ENCODE measurements around the gene SCN5A. TPM values are rescaled to one million over a fixed set of nuclear protein-coding genes. Genes with fewer than 3 reads are reported as not detected.
A peak's percentile ranks its signal among the peaks of the same experiment; 100 is the strongest.

The SCN5A gene
- not detected for total RNA-seq

- Mint-ChIP-seq H3K4me3 (peak within 1 kb of the TSS; percentile 65), H3K4me1 (ENCODE audit: low read depth) (peaks cover 7% of the 10 kb centered on the region), H3K27me3 (ENCODE audit: low read depth) (peaks cover 12% of the 10 kb centered on the region), H3K36me3 (ENCODE audit: insufficient read depth) (no peaks in the 10 kb centered on the region), H3K9me3 (no peaks in the 10 kb centered on the region)
- DNase-seq = peak; percentile 44
- peak; percentile 86 to 89 for ATAC-seq
Observed at GRCh38 chr3:38649500-38650247, at the start of gene SCN5A. Gene SCN5A, minus strand, starts transcription at chr3:38649687. Its CDS starts 16,380 bp downstream, at chr3:38633307.

GRCh38 chr3:38698760-38699159, 49.3 kb upstream of the SCN5A start:
- no peak for ATAC-seq
- H3K36me3 Mint-ChIP-seq (ENCODE audit: insufficient read depth) = no peaks in the 10 kb centered on the region
- DNase-seq = no peak
- no peaks in the 10 kb centered on the region for H3K4me1 Mint-ChIP-seq (ENCODE audit: low read depth)
- peaks cover 14% of the 10 kb centered on the region for H3K27me3 Mint-ChIP-seq (ENCODE audit: low read depth)
- no peaks in the 10 kb centered on the region for H3K9me3 Mint-ChIP-seq
- no peak overlapping the region for H3K4me3 Mint-ChIP-seq

- ATAC-seq (no peak), DNase-seq (no peak)
- Mint-ChIP-seq H3K27me3 (ENCODE audit: low read depth) (peaks cover 14% of the 10 kb centered on the region), H3K36me3 (ENCODE audit: insufficient read depth) (no peaks in the 10 kb centered on the region), H3K9me3 (no peaks in the 10 kb centered on the region), H3K4me1 (ENCODE audit: low read depth) (no peaks in the 10 kb centered on the region), H3K4me3 (no peak overlapping the region)
Observed at GRCh38 chr3:38698061-38698460, 48.6 kb upstream of the SCN5A start.

- H3K4me3 Mint-ChIP-seq = no peak overlapping the region
- peaks cover 14% of the 10 kb centered on the region for H3K27me3 Mint-ChIP-seq (ENCODE audit: low read depth)
- ATAC-seq = no peak
- H3K4me1 Mint-ChIP-seq (ENCODE audit: low read depth) = no peaks in the 10 kb centered on the region
- H3K9me3 Mint-ChIP-seq = no peaks in the 10 kb centered on the region
- no peak for DNase-seq
- H3K36me3 Mint-ChIP-seq (ENCODE audit: insufficient read depth) = no peaks in the 10 kb centered on the region
Observed at GRCh38 chr3:38696034-38696433, 46.5 kb upstream of the SCN5A start.

- H3K27me3 Mint-ChIP-seq (ENCODE audit: low read depth) = peaks cover 2% of the 10 kb centered on the region
- H3K36me3 Mint-ChIP-seq (ENCODE audit: insufficient read depth) = no peaks in the 10 kb centered on the region
- DNase-seq = no peak
- no peak for ATAC-seq
- H3K4me1 Mint-ChIP-seq (ENCODE audit: low read depth) = no peaks in the 10 kb centered on the region
- no peaks in the 10 kb centered on the region for H3K9me3 Mint-ChIP-seq
- no peak overlapping the region for H3K4me3 Mint-ChIP-seq
Observed at GRCh38 chr3:38690185-38690584, 40.7 kb upstream of the SCN5A start.

- Mint-ChIP-seq H3K27me3 (ENCODE audit: low read depth) (no peaks in the 10 kb centered on the region), H3K9me3 (no peaks in the 10 kb centered on the region), H3K36me3 (ENCODE audit: insufficient read depth) (no peaks in the 10 kb centered on the region), H3K4me3 (no peak overlapping the region), H3K4me1 (ENCODE audit: low read depth) (no peaks in the 10 kb centered on the region)
- DNase-seq (no peak), ATAC-seq (no peak)
Observed at GRCh38 chr3:38689774-38690173, 40.3 kb upstream of the SCN5A start.

GRCh38 chr3:38689346-38689745, 39.9 kb upstream of the SCN5A start:
- no peaks in the 10 kb centered on the region for H3K36me3 Mint-ChIP-seq (ENCODE audit: insufficient read depth)
- H3K4me3 Mint-ChIP-seq = no peak overlapping the region
- ATAC-seq = no peak
- no peak for DNase-seq
- no peaks in the 10 kb centered on the region for H3K9me3 Mint-ChIP-seq
- H3K27me3 Mint-ChIP-seq (ENCODE audit: low read depth) = no peaks in the 10 kb centered on the region
- H3K4me1 Mint-ChIP-seq (ENCODE audit: low read depth) = no peaks in the 10 kb centered on the region

GRCh38 chr3:38687321-38687720, 37.8 kb upstream of the SCN5A start:
- H3K4me1 Mint-ChIP-seq (ENCODE audit: low read depth) = no peaks in the 10 kb centered on the region
- H3K36me3 Mint-ChIP-seq (ENCODE audit: insufficient read depth) = no peaks in the 10 kb centered on the region
- no peak overlapping the region for H3K4me3 Mint-ChIP-seq
- ATAC-seq = no peak
- no peaks in the 10 kb centered on the region for H3K9me3 Mint-ChIP-seq
- no peak for DNase-seq
- H3K27me3 Mint-ChIP-seq (ENCODE audit: low read depth) = no peaks in the 10 kb centered on the region

GRCh38 chr3:38684546-38684945, 35.1 kb upstream of the SCN5A start:
- ATAC-seq = no peak
- no peaks in the 10 kb centered on the region for H3K36me3 Mint-ChIP-seq (ENCODE audit: insufficient read depth)
- no peaks in the 10 kb centered on the region for H3K9me3 Mint-ChIP-seq

GRCh38 chr3:38669668-38670067, 20.2 kb upstream of the SCN5A start:
- peaks cover 30% of the 10 kb centered on the region for H3K27me3 Mint-ChIP-seq (ENCODE audit: low read depth)
- no peaks in the 10 kb centered on the region for H3K36me3 Mint-ChIP-seq (ENCODE audit: insufficient read depth)
- H3K4me3 Mint-ChIP-seq = no peak overlapping the region
- no peaks in the 10 kb centered on the region for H3K9me3 Mint-ChIP-seq
- DNase-seq = no peak
- H3K4me1 Mint-ChIP-seq (ENCODE audit: low read depth) = no peaks in the 10 kb centered on the region
- no peak for ATAC-seq

More at GRCh38 chr3:38684546-38684945, 35.1 kb upstream of the SCN5A start:
- no peak for DNase-seq
- Mint-ChIP-seq H3K4me1 (ENCODE audit: low read depth) (no peaks in the 10 kb centered on the region), H3K27me3 (ENCODE audit: low read depth) (peaks cover 11% of the 10 kb centered on the region), H3K4me3 (no peak overlapping the region)

- no peaks in the 10 kb centered on the region for H3K4me1 Mint-ChIP-seq (ENCODE audit: low read depth)
- H3K9me3 Mint-ChIP-seq = peaks cover 25% of the 10 kb centered on the region
- ATAC-seq (no peak), DNase-seq (no peak)
- no peaks in the 10 kb centered on the region for H3K36me3 Mint-ChIP-seq (ENCODE audit: insufficient read depth)
- peaks cover 37% of the 10 kb centered on the region for H3K27me3 Mint-ChIP-seq (ENCODE audit: low read depth)
- H3K4me3 Mint-ChIP-seq = no peak overlapping the region
Observed at GRCh38 chr3:38662544-38662943, 13.1 kb upstream of the SCN5A start.

GRCh38 chr3:38658841-38659240, 9.4 kb upstream of the SCN5A start:
- no peak overlapping the region for H3K4me3 Mint-ChIP-seq
- peaks cover 36% of the 10 kb centered on the region for H3K27me3 Mint-ChIP-seq (ENCODE audit: low read depth)
- no peak for DNase-seq
- no peaks in the 10 kb centered on the region for H3K36me3 Mint-ChIP-seq (ENCODE audit: insufficient read depth)
- H3K9me3 Mint-ChIP-seq = peaks cover 25% of the 10 kb centered on the region
- no peak for ATAC-seq
- H3K4me1 Mint-ChIP-seq (ENCODE audit: low read depth) = peaks cover 3% of the 10 kb centered on the region

- no peaks in the 10 kb centered on the region for H3K36me3 Mint-ChIP-seq (ENCODE audit: insufficient read depth)
- peaks cover 30% of the 10 kb centered on the region for H3K27me3 Mint-ChIP-seq (ENCODE audit: low read depth)
- H3K9me3 Mint-ChIP-seq = peaks cover 11% of the 10 kb centered on the region
- no peak overlapping the region for H3K4me3 Mint-ChIP-seq
- DNase-seq (no peak), ATAC-seq (no peak)
- peaks cover 3% of the 10 kb centered on the region for H3K4me1 Mint-ChIP-seq (ENCODE audit: low read depth)
Observed at GRCh38 chr3:38657369-38657768, 7.9 kb upstream of the SCN5A start.

- peak; percentile 43 to 49 for ATAC-seq
Observed at GRCh38 chr3:38655708-38656300, 6.3 kb upstream of the SCN5A start.

More at GRCh38 chr3:38655708-38656300, 6.3 kb upstream of the SCN5A start:
- peaks cover under 1% of the 10 kb centered on the region for H3K9me3 Mint-ChIP-seq
- no peak overlapping the region for H3K4me3 Mint-ChIP-seq
- no peak for DNase-seq
- no peaks in the 10 kb centered on the region for H3K36me3 Mint-ChIP-seq (ENCODE audit: insufficient read depth)
- peaks cover 32% of the 10 kb centered on the region for H3K27me3 Mint-ChIP-seq (ENCODE audit: low read depth)
- H3K4me1 Mint-ChIP-seq (ENCODE audit: low read depth) = peaks cover 5% of the 10 kb centered on the region
